ENCODE results near the gene THAP12. TPM values are rescaled to one million over a fixed set of nuclear protein-coding genes. Genes with fewer than 3 reads are reported as not detected.
A peak's percentile ranks its signal among the peaks of the same experiment; 100 is the strongest.
"Not testable (repeated sequence)": the region's sequence is repeated elsewhere in the genome, so short reads cannot be mapped to it uniquely, and the experiment has no call there.

The THAP12 gene
- total RNA-seq, 1 donor from 2014 or later, result 58.4 TPM

- Mint-ChIP-seq H3K4me1 (peaks cover 7% of the 10 kb centered on the region), H3K27me3 (ENCODE audit: low read depth) (peaks cover 38% of the 10 kb centered on the region), H3K27ac (no peak overlapping the region), H3K4me3 (peak overlapping the region; percentile 53), H3K36me3 (no peaks in the 10 kb centered on the region), H3K9me3 (no peaks in the 10 kb centered on the region)
- TF ChIP-seq CTCF (IDR thresholded peaks at IDR 0.05; ENCODE audit: unreplicated experiment), result no peak
- DNase-seq (ENCODE audit: low spot score in 2 of 2, unreplicated experiment in 2 of 2), result no peak
Observed at GRCh38 chr11:76321820-76322524, 59.0 kb downstream of the THAP12 start.

- peaks cover 7% of the 10 kb centered on the region for H3K4me1 Mint-ChIP-seq
- H3K9me3 Mint-ChIP-seq, result no peaks in the 10 kb centered on the region
- H3K27me3 Mint-ChIP-seq (ENCODE audit: low read depth), result peaks cover 38% of the 10 kb centered on the region
- H3K4me3 Mint-ChIP-seq, result peak overlapping the region; percentile 50
- H3K27ac Mint-ChIP-seq, result no peak overlapping the region
- H3K36me3 Mint-ChIP-seq, result no peaks in the 10 kb centered on the region
- no peak for TF ChIP-seq CTCF (IDR thresholded peaks at IDR 0.05; ENCODE audit: unreplicated experiment)
- DNase-seq (ENCODE audit: low spot score in 2 of 2, unreplicated experiment in 2 of 2), result no peak
Observed at GRCh38 chr11:76321340-76321739, 59.6 kb downstream of the THAP12 start.

- Mint-ChIP-seq H3K9me3 (no peaks in the 10 kb centered on the region), H3K27me3 (ENCODE audit: low read depth) (peaks cover 38% of the 10 kb centered on the region), H3K27ac (no peak overlapping the region), H3K4me3 (peak overlapping the region; percentile 36), H3K36me3 (no peaks in the 10 kb centered on the region), H3K4me1 (peaks cover 7% of the 10 kb centered on the region)
- DNase-seq (ENCODE audit: low spot score in 2 of 2, unreplicated experiment in 2 of 2), result no peak
- TF ChIP-seq CTCF (IDR thresholded peaks at IDR 0.05; ENCODE audit: unreplicated experiment), result no peak
Observed at GRCh38 chr11:76320929-76321328, 60.0 kb downstream of the THAP12 start.

- peaks cover 41% of the 10 kb centered on the region for H3K27me3 Mint-ChIP-seq (ENCODE audit: low read depth)
- DNase-seq (ENCODE audit: low spot score in 2 of 2, unreplicated experiment in 2 of 2); H3K9me3 Mint-ChIP-seq; H3K4me3 Mint-ChIP-seq; H3K4me1 Mint-ChIP-seq; H3K36me3 Mint-ChIP-seq; H3K27ac Mint-ChIP-seq: not testable (repeated sequence)
Observed at GRCh38 chr11:76319798-76320197, 61.1 kb downstream of the THAP12 start.

GRCh38 chr11:76318744-76319384 is 62.1 kb downstream of the THAP12 start:
- H3K36me3 Mint-ChIP-seq, result no peaks in the 10 kb centered on the region
- TF ChIP-seq CTCF (IDR thresholded peaks at IDR 0.05; ENCODE audit: unreplicated experiment), result peak; percentile 90
- no peak overlapping the region for H3K27ac Mint-ChIP-seq
- DNase-seq (ENCODE audit: low spot score in 2 of 2, unreplicated experiment in 2 of 2), result peak; percentile 65 to 88
- peaks cover 9% of the 10 kb centered on the region for H3K4me1 Mint-ChIP-seq
- no peaks in the 10 kb centered on the region for H3K9me3 Mint-ChIP-seq
- peaks cover 43% of the 10 kb centered on the region for H3K27me3 Mint-ChIP-seq (ENCODE audit: low read depth)
- H3K4me3 Mint-ChIP-seq, result no peak overlapping the region

- no peak for TF ChIP-seq CTCF (IDR thresholded peaks at IDR 0.05; ENCODE audit: unreplicated experiment)
- Mint-ChIP-seq H3K4me1 (peaks cover 8% of the 10 kb centered on the region), H3K9me3 (no peaks in the 10 kb centered on the region), H3K36me3 (no peaks in the 10 kb centered on the region), H3K4me3 (no peak overlapping the region), H3K27ac (no peak overlapping the region), H3K27me3 (ENCODE audit: low read depth) (peaks cover 41% of the 10 kb centered on the region)
- no peak for DNase-seq (ENCODE audit: low spot score in 2 of 2, unreplicated experiment in 2 of 2)
Observed at GRCh38 chr11:76317296-76317695, 63.6 kb downstream of the THAP12 start.
